ENCODE data around the gene TRIM46.
A peak's percentile ranks its signal among the peaks of the same experiment; 100 is the strongest.
"Not testable (repeated sequence)": the region's sequence is repeated elsewhere in the genome, so short reads cannot be mapped to it uniquely, and the experiment has no call there.

The TRIM46 gene

DNA sequence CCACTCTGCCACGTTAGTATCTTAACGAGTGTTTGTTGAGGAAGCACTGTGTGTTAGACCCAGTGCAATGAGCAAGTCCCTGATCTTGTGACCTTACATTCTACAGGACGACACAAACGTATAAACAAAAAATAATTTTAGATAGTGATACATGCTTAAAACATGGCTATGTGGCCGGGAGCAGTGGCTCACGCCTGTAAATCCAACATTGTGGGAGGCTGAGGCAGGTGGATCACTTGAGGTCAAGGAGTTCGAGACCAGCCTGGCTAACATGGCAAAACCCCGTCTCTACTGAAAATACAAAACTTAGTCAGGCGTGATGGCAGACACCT, 54.4 kb downstream of the TRIM46 start:
- H3K4me3 ChIP-seq (ENCODE audit: insufficient read depth, low read length, poor library complexity, severe bottlenecking) = peak overlapping the region; percentile 54
- no peaks in the 10 kb centered on the region for H3K9me3 ChIP-seq (ENCODE audit: insufficient read depth, low read length)
- TF ChIP-seq EZH2phosphoT487 (conservative IDR thresholded peaks at IDR 0.05; ENCODE audit: low read length) = no peak
- TF ChIP-seq, protein P1, sequence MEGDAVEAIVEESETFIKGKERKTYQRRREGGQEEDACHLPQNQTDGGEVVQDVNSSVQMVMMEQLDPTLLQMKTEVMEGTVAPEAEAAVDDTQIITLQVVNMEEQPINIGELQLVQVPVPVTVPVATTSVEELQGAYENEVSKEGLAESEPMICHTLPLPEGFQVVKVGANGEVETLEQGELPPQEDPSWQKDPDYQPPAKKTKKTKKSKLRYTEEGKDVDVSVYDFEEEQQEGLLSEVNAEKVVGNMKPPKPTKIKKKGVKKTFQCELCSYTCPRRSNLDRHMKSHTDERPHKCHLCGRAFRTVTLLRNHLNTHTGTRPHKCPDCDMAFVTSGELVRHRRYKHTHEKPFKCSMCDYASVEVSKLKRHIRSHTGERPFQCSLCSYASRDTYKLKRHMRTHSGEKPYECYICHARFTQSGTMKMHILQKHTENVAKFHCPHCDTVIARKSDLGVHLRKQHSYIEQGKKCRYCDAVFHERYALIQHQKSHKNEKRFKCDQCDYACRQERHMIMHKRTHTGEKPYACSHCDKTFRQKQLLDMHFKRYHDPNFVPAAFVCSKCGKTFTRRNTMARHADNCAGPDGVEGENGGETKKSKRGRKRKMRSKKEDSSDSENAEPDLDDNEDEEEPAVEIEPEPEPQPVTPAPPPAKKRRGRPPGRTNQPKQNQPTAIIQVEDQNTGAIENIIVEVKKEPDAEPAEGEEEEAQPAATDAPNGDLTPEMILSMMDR (IDR thresholded peaks at IDR 0.05; ENCODE audit: insufficient read depth, low read length, poor library complexity, severe bottlenecking) = no peak
- no peaks in the 10 kb centered on the region for H3K9me2 ChIP-seq (replicated peaks; ENCODE audit: insufficient read depth, low read length)
- H3K27me3 ChIP-seq (ENCODE audit: low read length) = no peaks in the 10 kb centered on the region
- H3F3A ChIP-seq (ENCODE audit: insufficient read depth) = peaks cover 42% of the 10 kb centered on the region
- peak overlapping the region; percentile 59 for H3K4me2 ChIP-seq (ENCODE audit: low read depth, low read length, poor library complexity, severe bottlenecking)
- peak overlapping the region; percentile 81 for H3K9ac ChIP-seq (ENCODE audit: low read length)
- H2AFZ ChIP-seq (ENCODE audit: low read depth, low read length, severe bottlenecking) = peak overlapping the region; percentile 21
- peak overlapping the region; percentile 71 for H3K27ac ChIP-seq (ENCODE audit: low read depth, low read length)
- no peaks in the 10 kb centered on the region for H3K36me3 ChIP-seq (ENCODE audit: low read length)
- peaks cover 14% of the 10 kb centered on the region; the same call in 1 of the 2 replicates for H3K79me2 ChIP-seq (ENCODE audit: insufficient read depth, low read length)
- no peaks in the 10 kb centered on the region for H4K20me1 ChIP-seq (ENCODE audit: low read depth, low read length)

DNA sequence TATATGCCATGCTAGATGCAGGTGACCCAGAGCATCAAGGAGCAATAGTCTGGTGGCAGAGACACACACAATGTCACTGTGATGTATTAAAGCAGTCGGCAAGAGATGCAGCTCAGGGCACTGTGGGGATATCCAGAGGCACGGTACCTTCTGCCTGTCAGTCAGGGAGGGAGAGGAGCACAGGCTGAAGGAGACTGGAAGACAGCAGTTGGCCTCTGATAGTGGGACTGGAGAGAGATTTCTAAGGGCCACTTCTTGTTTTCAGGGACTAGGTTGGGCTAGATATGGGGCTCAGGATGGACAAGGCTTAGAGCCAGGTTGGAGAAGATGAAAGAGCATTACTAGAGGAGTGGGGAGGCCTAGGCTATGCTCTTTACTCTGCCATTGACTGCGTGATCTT, 57.7 kb downstream of the TRIM46 start:
- not testable (repeated sequence) for H3K36me3 ChIP-seq (ENCODE audit: low read length); H2AFZ ChIP-seq (ENCODE audit: low read depth, low read length, severe bottlenecking); H3K27me3 ChIP-seq (ENCODE audit: low read length); H3K4me3 ChIP-seq (ENCODE audit: insufficient read depth, low read length, poor library complexity, severe bottlenecking); H4K20me1 ChIP-seq (ENCODE audit: low read depth, low read length); H3K79me2 ChIP-seq (ENCODE audit: insufficient read depth, low read length); H3K9me3 ChIP-seq (ENCODE audit: insufficient read depth, low read length); H3K27ac ChIP-seq (ENCODE audit: low read depth, low read length); H3K9me2 ChIP-seq (replicated peaks; ENCODE audit: insufficient read depth, low read length); H3K4me2 ChIP-seq (ENCODE audit: low read depth, low read length, poor library complexity, severe bottlenecking); H3K9ac ChIP-seq (ENCODE audit: low read length)
- H3F3A ChIP-seq (ENCODE audit: insufficient read depth) = peaks cover 11% of the 10 kb centered on the region

DNA sequence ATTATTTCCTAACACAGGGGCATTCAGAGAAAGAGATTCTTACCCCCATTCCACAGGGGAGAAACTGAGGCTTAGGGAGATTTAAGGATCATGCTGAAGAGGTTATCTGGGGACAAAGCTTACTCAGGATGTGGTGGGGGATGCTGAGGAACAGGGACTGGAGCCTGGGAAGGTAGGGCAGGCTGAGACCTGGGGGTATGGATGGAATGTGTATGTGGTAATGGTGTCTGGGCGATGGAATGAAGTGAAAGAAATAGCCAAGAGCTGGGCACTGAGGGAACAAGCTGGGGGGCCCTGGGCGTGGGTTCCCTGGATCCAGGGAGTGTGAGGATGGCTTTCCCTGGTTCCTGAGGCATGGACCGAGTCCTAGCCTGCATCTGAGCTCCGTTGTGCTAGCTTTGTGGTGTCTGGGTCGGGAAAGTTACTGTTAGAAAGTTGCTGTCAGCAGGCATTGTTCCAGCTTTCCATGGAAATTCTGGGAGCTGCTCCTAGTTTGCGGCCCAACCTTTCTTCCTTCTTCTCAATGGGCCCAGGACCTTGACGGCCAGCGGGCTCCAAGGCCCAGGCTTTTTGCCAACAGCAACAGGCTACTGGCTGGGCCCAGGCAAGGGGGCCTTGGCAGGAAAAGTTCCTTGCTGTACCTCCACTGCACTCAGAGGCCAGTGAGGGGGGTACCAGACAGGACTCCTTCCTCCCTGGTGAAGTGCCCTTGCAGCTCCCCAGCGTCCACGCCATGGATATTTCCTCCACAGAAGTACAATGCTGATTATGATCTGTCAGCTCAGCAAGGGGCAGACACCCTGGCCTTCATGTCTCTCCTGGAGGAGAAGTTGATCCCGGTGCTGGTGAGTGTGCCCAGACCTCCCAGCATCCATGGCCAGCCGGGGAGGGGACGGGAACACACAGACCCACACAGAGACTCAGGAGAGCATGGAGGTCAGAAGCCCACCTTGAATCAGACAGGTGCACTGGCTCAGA, 58.6 kb downstream of the TRIM46 start:
- H3K27ac ChIP-seq (ENCODE audit: low read depth, low read length); H3K4me2 ChIP-seq (ENCODE audit: low read depth, low read length, poor library complexity, severe bottlenecking); H3K79me2 ChIP-seq (ENCODE audit: insufficient read depth, low read length); H3K9me3 ChIP-seq (ENCODE audit: insufficient read depth, low read length); H3F3A ChIP-seq (ENCODE audit: insufficient read depth); H2AFZ ChIP-seq (ENCODE audit: low read depth, low read length, severe bottlenecking); H3K9me2 ChIP-seq (replicated peaks; ENCODE audit: insufficient read depth, low read length); H3K4me3 ChIP-seq (ENCODE audit: insufficient read depth, low read length, poor library complexity, severe bottlenecking); H3K27me3 ChIP-seq (ENCODE audit: low read length); H3K36me3 ChIP-seq (ENCODE audit: low read length); H3K9ac ChIP-seq (ENCODE audit: low read length); H4K20me1 ChIP-seq (ENCODE audit: low read depth, low read length): not testable (repeated sequence)

DNA sequence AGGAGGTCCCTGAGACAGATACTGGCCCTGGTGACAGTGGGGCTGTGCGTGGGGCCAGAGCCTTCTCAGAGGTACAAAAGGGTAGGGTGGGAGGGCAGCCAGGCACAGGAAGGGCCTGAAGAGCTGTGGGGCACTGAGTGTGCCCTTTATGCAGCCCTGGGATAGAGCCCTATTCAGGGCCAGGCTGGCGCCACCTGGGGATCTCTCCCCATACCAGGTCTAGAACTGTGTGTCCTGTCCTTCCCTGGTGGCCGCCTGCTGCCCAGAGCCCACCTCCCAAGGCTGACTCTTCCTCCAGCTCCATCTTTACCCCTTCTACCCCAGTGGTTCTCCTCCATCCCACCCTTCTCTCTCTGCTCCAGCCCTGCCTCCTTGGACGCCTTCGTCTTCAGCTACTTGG, 59.9 kb downstream of the TRIM46 start:
- not testable (repeated sequence) for H3K79me2 ChIP-seq (ENCODE audit: insufficient read depth, low read length); H3K9me3 ChIP-seq (ENCODE audit: insufficient read depth, low read length); H3K4me3 ChIP-seq (ENCODE audit: insufficient read depth, low read length, poor library complexity, severe bottlenecking); H3K9ac ChIP-seq (ENCODE audit: low read length); H2AFZ ChIP-seq (ENCODE audit: low read depth, low read length, severe bottlenecking); H3K9me2 ChIP-seq (replicated peaks; ENCODE audit: insufficient read depth, low read length); H3K36me3 ChIP-seq (ENCODE audit: low read length); H3K4me2 ChIP-seq (ENCODE audit: low read depth, low read length, poor library complexity, severe bottlenecking); H3K27me3 ChIP-seq (ENCODE audit: low read length); H3K27ac ChIP-seq (ENCODE audit: low read depth, low read length); H3F3A ChIP-seq (ENCODE audit: insufficient read depth); H4K20me1 ChIP-seq (ENCODE audit: low read depth, low read length)
